Kasumi-1 (cell line): ENCODE data around the gene FRG1.
"Not testable (repeated sequence)": the region's sequence is repeated elsewhere in the genome, so short reads cannot be mapped to it uniquely, and the experiment has no call there.

Experiments used
- DNase-seq, 2 experiments: peaks; one replicate each; lab custom pipeline; 2025; lab: John Stamatoyannopoulos, UW

The FRG1 gene

GRCh38 chr4:189985651-189986243 lies 45.1 kb downstream of the FRG1 start:
- DNase-seq: not testable (repeated sequence)

GRCh38 chr4:189988877-189989431 lies 48.3 kb downstream of the FRG1 start:
- no peak for DNase-seq

GRCh38 chr4:189989941-189990340 lies 49.3 kb downstream of the FRG1 start:
- not testable (repeated sequence) for DNase-seq
